H9 (cell line): Measurements from ENCODE around the gene CCDC190. TPM values are rescaled to one million over a fixed set of nuclear protein-coding genes. Genes with fewer than 3 reads are reported as not detected.
A peak's percentile ranks its signal among the peaks of the same experiment; 100 is the strongest.

Experiments used
- DNase-seq: peaks from one replicate; pipeline ENCODE4 v3.0.0-alpha.2; 2017
- H2AFZ ChIP-seq: one replicate; pipeline ENCODE4 v1.6.1; 2013; ENCODE audit warnings: mild to moderate bottlenecking, low read length, control low read depth, moderate library complexity
- H2AK5ac ChIP-seq: 2 replicates; pipeline ENCODE4 v1.6.1; 2013; ENCODE audit warnings: low read length, control low read depth, mixed read lengths; ENCODE audit not compliant: insufficient read length
- H2BK120ac ChIP-seq: one replicate; pipeline ENCODE4 v1.6.1; 2013; ENCODE audit warnings: low read depth, mild to moderate bottlenecking, low read length, control low read depth, inconsistent platforms; ENCODE audit not compliant: poor library complexity, severe bottlenecking
- H2BK12ac ChIP-seq: 2 replicates; pipeline ENCODE4 v1.6.1; 2013; ENCODE audit warnings: low read length, control low read depth, mixed read lengths, low read depth; ENCODE audit not compliant: insufficient read length
- H2BK15ac ChIP-seq: 2 replicates; pipeline ENCODE4 v1.6.1; 2013; ENCODE audit warnings: low read depth, low read length, control low read depth
- H2BK20ac ChIP-seq: one replicate; pipeline ENCODE4 v1.6.1; 2013; ENCODE audit warnings: low read depth, mild to moderate bottlenecking, low read length, control low read depth, inconsistent platforms; ENCODE audit not compliant: poor library complexity, severe bottlenecking
- H2BK5ac ChIP-seq: 2 replicates; pipeline ENCODE4 v1.6.1; 2013; ENCODE audit warnings: low read length, control low read depth, mixed read lengths; ENCODE audit not compliant: insufficient read length
- H3K14ac ChIP-seq: 2 replicates; pipeline ENCODE4 v1.6.1; 2013; ENCODE audit warnings: low read length, control low read depth; ENCODE audit not compliant: insufficient read depth
- H3K18ac ChIP-seq: 2 replicates; pipeline ENCODE4 v1.6.1; 2013; ENCODE audit warnings: low read depth, mild to moderate bottlenecking, mixed read lengths, low read length, control low read depth; ENCODE audit not compliant: insufficient read length
- H3K23ac ChIP-seq: 2 replicates; pipeline ENCODE4 v1.6.1; 2013; ENCODE audit warnings: low read length, control low read depth, mixed read lengths, low read depth; ENCODE audit not compliant: insufficient read length
- H3K23me2 ChIP-seq: 2 replicates; pipeline ENCODE4 v1.6.1; 2013; ENCODE audit warnings: low read depth, mild to moderate bottlenecking, mixed read lengths, low read length, control low read depth; ENCODE audit not compliant: insufficient read length, poor library complexity, severe bottlenecking
- H3K27ac ChIP-seq: 2 replicates; pipeline ENCODE4 v1.5.1; 2013; ENCODE audit warnings: low read length, control low read depth, mixed read lengths, low read depth; ENCODE audit not compliant: insufficient read length
- H3K27me3 ChIP-seq: 2 replicates; pipeline ENCODE4 v1.6.1; 2013; ENCODE audit warnings: low read length, control low read depth, inconsistent platforms; ENCODE audit not compliant: insufficient read depth
- H3K4ac ChIP-seq: 2 replicates; pipeline ENCODE4 v1.6.1; 2013; ENCODE audit warnings: low read depth, mild to moderate bottlenecking, control low read depth, inconsistent platforms, low read length, moderate library complexity
- H3K4me1 ChIP-seq: 2 replicates; pipeline ENCODE4 v1.6.1; 2013; ENCODE audit warnings: low read length, control low read depth, inconsistent platforms; ENCODE audit not compliant: insufficient read depth
- H3K4me2 ChIP-seq: 2 replicates; pipeline ENCODE4 v1.6.1; 2013; ENCODE audit warnings: low read length, control low read depth, mixed read lengths; ENCODE audit not compliant: insufficient read length, insufficient read depth
- H3K56ac ChIP-seq: 2 replicates; pipeline ENCODE4 v1.6.1; 2013; ENCODE audit warnings: low read depth, mild to moderate bottlenecking, mixed read lengths, low read length, control low read depth; ENCODE audit not compliant: insufficient read length
- H3K79me1 ChIP-seq: 2 replicates; pipeline ENCODE4 v1.6.1; 2013; ENCODE audit warnings: low read depth, mild to moderate bottlenecking, moderate library complexity, low read length, control low read depth, inconsistent platforms; ENCODE audit not compliant: insufficient read depth, poor library complexity, severe bottlenecking
- H3K79me2 ChIP-seq: 2 replicates; pipeline ENCODE4 v1.6.1; 2013; ENCODE audit warnings: low read length, control low read depth, inconsistent platforms; ENCODE audit not compliant: insufficient read depth
- H3K9ac ChIP-seq: 2 replicates; pipeline ENCODE4 v1.6.1; 2013; ENCODE audit warnings: low read length, control low read depth, mixed read lengths; ENCODE audit not compliant: insufficient read length; ENCODE audit errors: extremely low read depth
- H3K9me3 ChIP-seq: one replicate; pipeline ENCODE4 v1.6.1; 2013; ENCODE audit warnings: low read depth, low read length, inconsistent platforms; ENCODE audit not compliant: control insufficient read depth
- H3T11ph ChIP-seq: one replicate; pipeline ENCODE4 v1.6.1; 2013; ENCODE audit warnings: mild to moderate bottlenecking, low read length, control low read depth, inconsistent platforms
- H4K20me1 ChIP-seq: one replicate; pipeline ENCODE4 v1.6.1; 2013; ENCODE audit not compliant: control insufficient read depth, insufficient read length, insufficient read depth
- H4K5ac ChIP-seq: 2 replicates; pipeline ENCODE4 v1.6.1; 2013; ENCODE audit warnings: low read depth, mild to moderate bottlenecking, mixed read lengths, low read length, control low read depth; ENCODE audit not compliant: insufficient read length
- H4K8ac ChIP-seq: replicated peaks from 2 replicates; pipeline ENCODE4 v1.6.1; 2013; ENCODE audit warnings: low read length, control low read depth, mixed read lengths, low read depth; ENCODE audit not compliant: insufficient read length
- H4K91ac ChIP-seq: 2 replicates; pipeline ENCODE4 v1.6.1; 2013; ENCODE audit warnings: low read depth, mild to moderate bottlenecking, moderate library complexity, mixed read lengths, low read length, control low read depth; ENCODE audit not compliant: insufficient read length
- H3K27ac Mint-ChIP-seq, 3 experiments: 2 replicates in 2 of 3; 3 replicates in 1 of 3; pipeline ENCODE4 v1.8.0; 2020 to 2021; ENCODE audit warnings: mixed read lengths in 3 of 3, mild to moderate bottlenecking in 1 of 3, moderate library complexity in 1 of 3
- H3K27me3 Mint-ChIP-seq: 2 replicates; pipeline ENCODE4 v1.8.0; 2021; ENCODE audit warnings: low read depth, mild to moderate bottlenecking, moderate library complexity, mixed read lengths
- H3K36me3 Mint-ChIP-seq, 3 experiments: 2 replicates in 2 of 3; 3 replicates in 1 of 3; pipeline ENCODE4 v1.8.0; 2020 to 2021; ENCODE audit warnings: low read depth in 3 of 3, mixed read lengths in 3 of 3; ENCODE audit not compliant: insufficient read depth in 1 of 3
- H3K4me1 Mint-ChIP-seq, 2 experiments: 2 replicates each; pipeline ENCODE4 v1.8.0; 2020; ENCODE audit warnings: mixed read lengths in 2 of 2
- H3K4me3 Mint-ChIP-seq, 2 experiments: 2 replicates in 1 of 2; 3 replicates in 1 of 2; pipeline ENCODE4 v1.8.0; 2020 to 2021; ENCODE audit warnings: mild to moderate bottlenecking in 2 of 2, mixed read lengths in 2 of 2, moderate library complexity in 1 of 2
- H3K9me3 Mint-ChIP-seq, 2 experiments: 2 replicates in 1 of 2; 3 replicates in 1 of 2; pipeline ENCODE4 v1.8.0; 2020; ENCODE audit warnings: mild to moderate bottlenecking in 2 of 2, mixed read lengths in 2 of 2, moderate library complexity in 1 of 2
- CTCF ChIP-seq: fragments of 200-600 bp; sonication (generic); conservative IDR thresholded peaks from 3 replicates; pipeline ENCODE4 v1.8.0; 2021; ENCODE audit warnings: antibody characterized with exemption, mild to moderate bottlenecking
- WGBS: extraction: QIAGEN DNeasy Blood & Tissue Kit; methylation state at CpG from one replicate; pipeline ENCODE4 v1.1.7; 2013; ENCODE audit warnings: missing lambda C conversion rate, low lambda C conversion rate, mixed read lengths; ENCODE audit not compliant: insufficient read length; ENCODE audit errors: extremely low coverage; 5-methylcytosine and 5-hydroxymethylcytosine counted together
- total RNA-seq: library from RNA; stranded (reverse); gene quantifications from 2 replicates; pipeline ENCODE4 v1.2.1, GENCODE V29; 2021

The CCDC190 gene
- total RNA-seq, 1 experiment from 2014 or later = not detected

- no peak overlapping the region for H2BK5ac ChIP-seq
- no CpG with 5 or more reads among the region's 3 CpGs for WGBS
- H3K79me2 ChIP-seq = no peaks in the 10 kb centered on the region
- H3K4me3 Mint-ChIP-seq = no peak overlapping the region; a peak in 3 of 5 replicates
- no peak overlapping the region for H3K27ac ChIP-seq
- H3K4me1 ChIP-seq = no peaks in the 10 kb centered on the region
- no peaks in the 10 kb centered on the region for H3K36me3 Mint-ChIP-seq
- no peak overlapping the region for H2BK20ac ChIP-seq
- H2BK15ac ChIP-seq = no peak overlapping the region
- no peak overlapping the region for H3K4ac ChIP-seq
- H2AFZ ChIP-seq = no peak overlapping the region
- H4K91ac ChIP-seq = no peak overlapping the region
- peak overlapping the region; percentile 79 for H3K4me2 ChIP-seq
- H3K23me2 ChIP-seq = peaks cover 8% of the 10 kb centered on the region
- H4K8ac ChIP-seq = no peak overlapping the region
- DNase-seq = no peak
- no peaks in the 10 kb centered on the region for H3K9me3 ChIP-seq
- H3K27me3 ChIP-seq = no peaks in the 10 kb centered on the region
- no peak overlapping the region for H2BK120ac ChIP-seq
- H3K27ac Mint-ChIP-seq = no peak overlapping the region
- H3K14ac ChIP-seq = no peak overlapping the region
- no peak overlapping the region for H3K9ac ChIP-seq
- H2AK5ac ChIP-seq = no peak overlapping the region
- H3T11ph ChIP-seq = no peak overlapping the region
- H3K23ac ChIP-seq = no peak overlapping the region
- H4K5ac ChIP-seq = no peak overlapping the region
- H2BK12ac ChIP-seq = no peak overlapping the region
- H3K9me3 Mint-ChIP-seq = no peaks in the 10 kb centered on the region
- TF ChIP-seq CTCF = no peak
- H3K56ac ChIP-seq = no peak overlapping the region
- H3K4me1 Mint-ChIP-seq = peaks cover 18 to 21% of the 10 kb centered on the region in 2 experiments
- no peaks in the 10 kb centered on the region for H4K20me1 ChIP-seq
- H3K27me3 Mint-ChIP-seq = peaks cover 3% of the 10 kb centered on the region
- H3K79me1 ChIP-seq = no peaks in the 10 kb centered on the region
- no peak overlapping the region for H3K18ac ChIP-seq
These were observed 37.7 kb downstream of the CCDC190 start for GRCh38 chr1:162823231-162823630.
